GM12878 (cell line): ENCODE data around the gene COL9A3. TPM values are rescaled to one million over a fixed set of nuclear protein-coding genes. Genes with fewer than 3 reads are reported as not detected.

Experiments used
- ATAC-seq: fragments of 200-7000 bp; cut with Tn5 transposase; 3 replicates; pipeline ENCODE4 v1.9.1; 2020; ENCODE audit warnings: mild to moderate bottlenecking, moderate library complexity
- BruUV-seq: library from RNA; stranded (reverse); fragments of 400-500 nt; replicated peaks from 2 replicates; lab custom pipeline; 2021; lab: Mats Ljungman, UMichigan
- CTCF ChIA-PET: fragments of 300-600 bp; sonication (Branson Sonifier 250); formaldehyde crosslinking; extraction: SDS; loops from one replicate; lab custom pipeline; 2021; ENCODE audit warnings: inconsistent platforms; lab: Yijun Ruan, JAX
- POLR2A ChIA-PET: fragments of 350-600 bp; formaldehyde crosslinking; extraction: SDS; loops from one replicate; lab custom pipeline; 2021; ENCODE audit warnings: inconsistent platforms; lab: Charles Lee
- RAD21 ChIA-PET: fragments of 300-600 bp; sonication (Branson Sonifier 250); formaldehyde crosslinking; loops from one replicate; lab custom pipeline; 2023; ENCODE audit warnings: antibody characterized with exemption; ENCODE audit not compliant: unreplicated experiment; lab: Charles Lee
- SMC1A ChIA-PET: fragments of 300-600 bp; sonication (Branson Sonifier 250); formaldehyde crosslinking; loops from one replicate; lab custom pipeline; 2023; ENCODE audit not compliant: unreplicated experiment, uncharacterized antibody; lab: Charles Lee
- DNase-seq: peaks from one replicate; pipeline ENCODE4 v3.0.0-alpha.2; 2011; ENCODE audit warnings: low read depth, low spot score
- FAIRE-seq: peaks from 3 replicates; lab custom pipeline; 2011; peaks lifted over from hg19 to GRCh38; lab: Jason Lieb, UNC
- H2AFZ ChIP-seq: 2 replicates; pipeline ENCODE4 v1.6.0; 2011; ENCODE audit warnings: low read depth, low read length, control low read depth; ENCODE audit not compliant: control insufficient read depth
- H3K27ac ChIP-seq: 2 replicates; pipeline ENCODE4 v1.5.1; 2011; ENCODE audit warnings: control low read depth; ENCODE audit not compliant: control insufficient read depth, insufficient read depth
- H3K27me3 ChIP-seq, 2 experiments: replicated peaks in 1 of 2; 2 replicates each; pipeline versions ENCODE4 v1.6.0 to v1.6.1; 2011; ENCODE audit warnings: low read length in 1 of 2; ENCODE audit not compliant: control insufficient read depth in 2 of 2, insufficient read depth in 2 of 2
- H3K36me3 ChIP-seq, 2 experiments: 2 replicates each; pipeline ENCODE4 v1.5.1; 2011; ENCODE audit warnings: low read length in 1 of 2; ENCODE audit not compliant: control insufficient read depth in 2 of 2, insufficient read depth in 2 of 2
- H3K4me1 ChIP-seq: 2 replicates; pipeline ENCODE4 v1.6.1; 2011; ENCODE audit warnings: mild to moderate bottlenecking, low read length, moderate library complexity, mixed read lengths; ENCODE audit not compliant: control insufficient read depth, insufficient read depth
- H3K4me2 ChIP-seq: 2 replicates; pipeline ENCODE4 v1.6.0; 2011; ENCODE audit warnings: control low read depth; ENCODE audit not compliant: control insufficient read depth, insufficient read depth
- H3K4me3 ChIP-seq: fragments of 200-600 bp; sonication (generic); 2 replicates; pipeline ENCODE4 v1.5.1; 2016
- H3K79me2 ChIP-seq: 2 replicates; pipeline ENCODE4 v1.6.0; 2011; ENCODE audit warnings: low read length; ENCODE audit not compliant: control insufficient read depth, insufficient read depth
- H3K9ac ChIP-seq: 2 replicates; pipeline ENCODE4 v1.8.0; 2011; ENCODE audit warnings: low read length, control low read depth, mixed read lengths; ENCODE audit not compliant: control insufficient read depth, insufficient read depth
- H3K9me3 ChIP-seq: replicated peaks from 3 replicates; pipeline ENCODE4 v1.5.1; 2011; ENCODE audit warnings: mild to moderate bottlenecking, low read length; ENCODE audit not compliant: control insufficient read depth, insufficient read depth
- H4K20me1 ChIP-seq: 2 replicates; pipeline ENCODE4 v1.6.0; 2011; ENCODE audit not compliant: control insufficient read depth, insufficient read depth
- CEBPB ChIP-seq, 2 experiments: fragments of 150-350 bp in 1 of 2; IDR thresholded peaks; 2 replicates each; pipeline ENCODE4 v1.6.1; 2012 to 2014; ENCODE audit warnings: low read depth in 2 of 2, low read length in 2 of 2, borderline replicate concordance in 1 of 2, inconsistent platforms in 1 of 2
- EGR1 ChIP-seq, 2 experiments: IDR thresholded peaks; 1 replicate in 1 of 2; 2 replicates in 1 of 2; pipeline ENCODE4 v1.6.1; 2011 to 2012; ENCODE audit warnings: low read depth in 2 of 2, low read length in 2 of 2, borderline replicate concordance in 1 of 2, mild to moderate bottlenecking in 1 of 2, moderate library complexity in 1 of 2
- IRF3 ChIP-seq: fragments of 450-650 bp; IDR thresholded peaks from 2 replicates; pipeline ENCODE4 v1.6.1; 2014; ENCODE audit warnings: mild to moderate bottlenecking
- JUND ChIP-seq: IDR thresholded peaks from 2 replicates; pipeline ENCODE4 v1.6.1; 2012; ENCODE audit warnings: low read depth, mild to moderate bottlenecking, low read length, improper control_type of control experiment, moderate library complexity
- MLLT1 ChIP-seq: fragments of 450-650 bp; IDR thresholded peaks from 2 replicates; pipeline ENCODE4 v1.6.1; 2016; ENCODE audit warnings: mild to moderate bottlenecking
- RB1 ChIP-seq: fragments of 450-650 bp; formaldehyde crosslinking; IDR thresholded peaks from 2 replicates; pipeline ENCODE4 v1.6.1; 2017; ENCODE audit warnings: mild to moderate bottlenecking, borderline replicate concordance
- SREBF1 ChIP-seq: IDR thresholded peaks from 2 replicates; pipeline ENCODE4 v1.6.1; 2012; ENCODE audit warnings: mild to moderate bottlenecking, low read length
- WRNIP1 ChIP-seq: IDR thresholded peaks from 2 replicates; pipeline ENCODE4 v1.6.1; 2011; ENCODE audit warnings: low read depth, low read length, improper control_type of control experiment, borderline replicate concordance
- ZBTB33 ChIP-seq: fragments of 450-650 bp; IDR thresholded peaks from 2 replicates; pipeline ENCODE4 v1.6.1; 2017; ENCODE audit warnings: mild to moderate bottlenecking
- WGBS: methylation state at CpG from one replicate; pipeline ENCODE4 v1.1.6; 2016; ENCODE audit warnings: low lambda C conversion rate; ENCODE audit not compliant: insufficient replicate concordance, insufficient coverage; ENCODE audit errors: missing lambda C conversion rate; 5-methylcytosine and 5-hydroxymethylcytosine counted together
- in situ Hi-C: fragments of 300-500 bp; cut with MboI; formaldehyde crosslinking; loops from 9 replicates; pipeline ENCODE4 v1.14.3; 2018; ENCODE audit warnings: mixed read lengths
- intact Hi-C: fragments of 100-400 bp; cut with micrococcal nuclease; formaldehyde crosslinking; loops from one replicate; pipeline ENCODE4 v1.14.2; 2022; ENCODE audit not compliant: unreplicated experiment
- polyA plus RNA-seq, 11 experiments: library from polyadenylated mRNA; depleted of rRNA in 4 of 11; unstranded in 6 of 11; stranded (reverse) in 5 of 11; fragments of >200 nt; fragmentation: Nextera tagmentation in 4 of 11; fragmentation: Illumina TruSeq in 1 of 11; extraction: Ambion mirVana in 4 of 11; extraction: Trizol in 1 of 11; gene quantifications; 1 replicate in 1 of 11; 2 replicates in 10 of 11; pipeline versions ENCODE4 v1.2.1 to v1.2.3, GENCODE V29; 2011 to 2016; ENCODE audit warnings: inconsistent platforms in 2 of 11, missing spikeins in 2 of 11, low read depth in 1 of 11
- total RNA-seq, 4 experiments: library from RNA; depleted of rRNA in 3 of 4; stranded (reverse); fragments of >200 nt in 3 of 4; fragmentation: Illumina TruSeq in 1 of 4; extraction: Trizol in 1 of 4; gene quantifications; 2 replicates each; pipeline versions ENCODE4 v1.2.1 to v1.2.3, GENCODE V29; 2013 to 2021

Gene COL9A3
- total and polyA plus RNA-seq, 10 of the 15 experiments (the other 5 are each of a cell fraction or from before 2014, with no cell fraction given) = 0.09 to 1.7 (median 0.63) TPM; not detected in 1

- intact Hi-C loops = no loop called here
- in situ Hi-C loops = no loop called here
- WGBS = 68% methylated on average over 29 of the region's 29 CpGs
- Histone ChIP-seq H3K9me3 (no peaks in the 10 kb centered on the region; the same call in 2 of the 3 replicates), H3K36me3 (no peaks in the 10 kb centered on the region), H3K27ac (no peak overlapping the region), H3K4me3 (no peak overlapping the region), H3K9ac (no peak overlapping the region), H4K20me1 (no peaks in the 10 kb centered on the region), H3K27me3 (no peaks in the 10 kb centered on the region; a peak in 2 of 4 replicates), H3K4me1 (peaks cover 10% of the 10 kb centered on the region), H3K4me2 (no peak overlapping the region), H3K79me2 (no peaks in the 10 kb centered on the region), H2AFZ (no peak overlapping the region)
- no peak for TF ChIP-seq JUND
- no peak for TF ChIP-seq WRNIP1
- ChIA-PET POLR2A (no interaction called here), RAD21 (no interaction called here), SMC1A (no interaction called here), CTCF (no interaction called here)
- BruUV-seq = no TSS peak
- FAIRE-seq (no peak), ATAC-seq (no peak), DNase-seq (no peak)
Observed at GRCh38 chr20:62773845-62774714, 42.8 kb upstream of the COL9A3 start.

- Histone ChIP-seq H3K4me2 (no peak overlapping the region), H4K20me1 (no peaks in the 10 kb centered on the region), H3K4me1 (peaks cover 10% of the 10 kb centered on the region), H3K9me3 (no peaks in the 10 kb centered on the region; the same call in 2 of the 3 replicates), H3K27ac (no peak overlapping the region), H3K4me3 (no peak overlapping the region), H2AFZ (no peak overlapping the region), H3K9ac (no peak overlapping the region), H3K79me2 (no peaks in the 10 kb centered on the region), H3K36me3 (no peaks in the 10 kb centered on the region), H3K27me3 (no peaks in the 10 kb centered on the region; a peak in 2 of 4 replicates)
- ATAC-seq (no peak), DNase-seq (no peak), FAIRE-seq (no peak)
- in situ Hi-C loops = loop anchor here (5.0 kb wide), 1 partner anchor 53 kb away; no protein-coding TSS in a partner anchor
- ChIA-PET SMC1A (no interaction called here), CTCF (no interaction called here), POLR2A (no interaction called here), RAD21 (no interaction called here)
- intact Hi-C loops = no loop called here
- no TSS peak for BruUV-seq
- WGBS = 42% methylated on average over 8 of the region's 8 CpGs
- TF ChIP-seq EGR1 (IDR thresholded peaks at IDR 0.05; ENCODE audit: borderline replicate concordance in 1 of 2, low read depth in 2 of 2, low read length in 2 of 2) = no peak
- TF ChIP-seq MLLT1 = no peak
- TF ChIP-seq SREBF1 = no peak
- TF ChIP-seq IRF3 = no peak
- no peak for TF ChIP-seq ZBTB33
- TF ChIP-seq RB1 = no peak
- TF ChIP-seq CEBPB (IDR thresholded peaks at IDR 0.05; ENCODE audit: borderline replicate concordance in 1 of 2, low read depth in 2 of 2, low read length in 2 of 2) = no peak
Observed at GRCh38 chr20:62774762-62775161, 42.1 kb upstream of the COL9A3 start.
